Vagina (tissue), 2 donors: Measurements from ENCODE around the gene KLHL33.

Experiments used
- CTCF ChIP-seq, 3 experiments: fragments of 450-650 bp in 2 of 3; fragments of 200-600 bp in 1 of 3; sonication (generic) in 1 of 3; IDR thresholded peaks; one replicate each; pipeline ENCODE4 v1.5.1; 2017 to 2019; ENCODE audit warnings: antibody characterized with exemption in 3 of 3, mild to moderate bottlenecking in 2 of 3, moderate library complexity in 2 of 3
- POLR2A ChIP-seq, 2 donors: fragments of 450-650 bp; IDR thresholded peaks; one replicate each; pipeline ENCODE4 v1.6.1; 2017; ENCODE audit warnings: antibody characterized with exemption in 2 of 2, mild to moderate bottlenecking in 2 of 2, moderate library complexity in 2 of 2

GRCh38 chr14:20383636-20384035 lies 52.3 kb downstream of the KLHL33 start:
- TF ChIP-seq POLR2A (IDR thresholded peaks at IDR 0.05) (no peak), CTCF (IDR thresholded peaks at IDR 0.05) (no peak)
